PC-3 (cell line): ENCODE results near the gene TRAPPC3L. TPM values are rescaled to one million over a fixed set of nuclear protein-coding genes. Genes with fewer than 3 reads are reported as not detected.

Experiments used
- ATAC-seq: fragments of 200-7000 bp; cut with Tn5 transposase; 2 replicates; pipeline ENCODE4 v1.9.1; 2020; ENCODE audit warnings: mild to moderate bottlenecking, moderate library complexity
- BruUV-seq: library from RNA; stranded (reverse); fragments of 400-500 nt; replicated peaks from 2 replicates; lab custom pipeline; 2021; lab: Mats Ljungman, UMichigan
- CTCF ChIA-PET: fragments of 300-600 bp; sonication (Branson Sonifier 250); formaldehyde crosslinking; loops from one replicate; lab custom pipeline; 2022; ENCODE audit warnings: antibody characterized with exemption; lab: Charles Lee
- POLR2A ChIA-PET: fragments of 300-600 bp; sonication (Branson Sonifier 250); formaldehyde crosslinking; loops from one replicate; lab custom pipeline; 2022; ENCODE audit warnings: antibody characterized with exemption; ENCODE audit not compliant: unreplicated experiment; lab: Charles Lee
- DNase-seq: peaks from one replicate; pipeline ENCODE4 v3.0.0-alpha.2; 2015
- H2AFZ ChIP-seq: fragments of 300-600 bp; sonication (generic); 2 replicates; pipeline ENCODE4 v1.6.0; 2016; ENCODE audit warnings: antibody characterized with exemption, low read length
- H3F3A ChIP-seq: fragments of 300-600 bp; sonication (generic); one replicate; pipeline ENCODE4 v1.6.0; 2017; ENCODE audit warnings: antibody characterized with exemption, low read length, control low read depth, mild to moderate bottlenecking; ENCODE audit not compliant: unreplicated experiment
- H3K27ac ChIP-seq: fragments of 300-600 bp; sonication (generic); 2 replicates; pipeline ENCODE4 v1.5.1; 2016; ENCODE audit warnings: mild to moderate bottlenecking, low read length
- H3K27me3 ChIP-seq: fragments of 300-600 bp; sonication (generic); 2 replicates; pipeline ENCODE4 v1.6.1; 2016; ENCODE audit warnings: low read length, mixed read lengths
- H3K36me3 ChIP-seq: fragments of 300-600 bp; sonication (generic); 2 replicates; pipeline ENCODE4 v1.6.1; 2016; ENCODE audit warnings: low read depth, mixed run types, low read length, mixed read lengths
- H3K4me1 ChIP-seq: fragments of 300-600 bp; sonication (generic); 2 replicates; pipeline ENCODE4 v1.5.1; 2016; ENCODE audit warnings: low read length; ENCODE audit not compliant: insufficient read depth
- H3K4me2 ChIP-seq: fragments of 300-600 bp; sonication (generic); 2 replicates; pipeline ENCODE4 v1.6.0; 2016; ENCODE audit warnings: low read length
- H3K4me3 ChIP-seq: fragments of 300-600 bp; sonication (generic); 2 replicates; pipeline ENCODE4 v1.5.1; 2016; ENCODE audit warnings: mild to moderate bottlenecking, low read length, mixed read lengths
- H3K79me2 ChIP-seq: fragments of 300-600 bp; sonication (generic); 2 replicates; pipeline ENCODE4 v1.6.1; 2017; ENCODE audit warnings: low read length, mixed read lengths
- H3K9ac ChIP-seq: fragments of 300-600 bp; sonication (generic); 2 replicates; pipeline ENCODE4 v1.6.0; 2016; ENCODE audit warnings: mild to moderate bottlenecking, low read length
- H3K9me2 ChIP-seq: fragments of 300-600 bp; sonication (generic); replicated peaks from 2 replicates; pipeline ENCODE4 v1.6.1; 2016; ENCODE audit warnings: mixed run types, low read length, mixed read lengths
- H3K9me3 ChIP-seq: fragments of 300-600 bp; sonication (generic); 2 replicates; pipeline ENCODE4 v1.6.1; 2016; ENCODE audit warnings: low read length, mixed read lengths
- H4K20me1 ChIP-seq: fragments of 300-600 bp; sonication (generic); 2 replicates; pipeline ENCODE4 v1.6.1; 2016; ENCODE audit warnings: low read length, mixed read lengths
- CTCF ChIP-seq: fragments of 300-600 bp; sonication (generic); conservative IDR thresholded peaks from 2 replicates; pipeline ENCODE4 v1.5.1; 2017; ENCODE audit warnings: antibody characterized with exemption, low read depth, mild to moderate bottlenecking, low read length
- EZH2 ChIP-seq: fragments of 300-600 bp; sonication (generic); IDR thresholded peaks from one replicate; pipeline ENCODE4 v1.6.1; 2017; ENCODE audit warnings: antibody characterized with exemption, mild to moderate bottlenecking, low read length; ENCODE audit not compliant: unreplicated experiment
- EZH2phosphoT487 ChIP-seq: fragments of 300-600 bp; sonication (generic); IDR thresholded peaks from 2 replicates; pipeline ENCODE4 v1.6.1; 2018; ENCODE audit warnings: mild to moderate bottlenecking, antibody characterized with exemption, low read length, borderline replicate concordance
- intact Hi-C: fragments of 100-400 bp; cut with micrococcal nuclease; formaldehyde crosslinking; loops from 2 replicates; pipeline ENCODE4 v1.9.0; 2023
- total RNA-seq: library from RNA; depleted of rRNA; stranded (reverse); fragments of >200 nt; gene quantifications from 2 replicates; pipeline ENCODE4 v1.2.3, GENCODE V29; 2014

The TRAPPC3L gene
- total RNA-seq, 1 experiment from 2014 or later = not detected

- no peaks in the 10 kb centered on the region for H3K9me3 ChIP-seq
- no peaks in the 10 kb centered on the region for H3K9me2 ChIP-seq
- H3K36me3 ChIP-seq = no peaks in the 10 kb centered on the region
- no peaks in the 10 kb centered on the region for H3K79me2 ChIP-seq
- POLR2A ChIA-PET = interaction anchor here (0.6 kb wide), 1 partner anchor 75 kb away, joined by 4 read pairs; no protein-coding TSS in a partner anchor
- peak overlapping the region; percentile 9 for H3K9ac ChIP-seq
- peaks cover 27% of the 10 kb centered on the region for H3K4me1 ChIP-seq
- CTCF ChIA-PET = interaction anchor here (0.6 to 0.8 kb wide), 3 partner anchors 64 to 177 kb away, joined by 3 read pairs; partner anchors contain the start of gene CALHM5
- ATAC-seq = no peak
- H3K27me3 ChIP-seq = no peaks in the 10 kb centered on the region
- H3K4me2 ChIP-seq = peak overlapping the region; percentile 64
- H4K20me1 ChIP-seq = no peaks in the 10 kb centered on the region
- intact Hi-C loops = loop anchor here (5.0 kb wide), 1 partner anchor 160 kb away; no protein-coding TSS in a partner anchor
- BruUV-seq = no TSS peak
- no peak for TF ChIP-seq EZH2phosphoT487
- no peak for TF ChIP-seq CTCF
- TF ChIP-seq EZH2 = no peak
- peaks cover 5% of the 10 kb centered on the region for H3F3A ChIP-seq
- peak overlapping the region; percentile 15; the same call in 1 of the 2 replicates for H3K4me3 ChIP-seq
- 0 out of 2 replicates have a peak overlapping the region, but pooled peaks have one; percentile 36 for H2AFZ ChIP-seq
- H3K27ac ChIP-seq = peak overlapping the region; percentile 80
- peak; percentile 37 for DNase-seq
Observed at GRCh38 chr6:116447052-116447451, 98.4 kb downstream of the TRAPPC3L start.

- ChIA-PET POLR2A (interaction anchor here (0.6 kb wide), 2 partner anchors 75 to 192 kb away, joined by 4 to 7 read pairs; no protein-coding TSS in a partner anchor), CTCF (interaction anchor here (0.6 to 0.8 kb wide), 3 partner anchors 65 to 176 kb away, joined by 3 read pairs; partner anchors contain the start of gene CALHM5)
- peak overlapping the region; percentile 64 for H3K4me2 ChIP-seq
- peak overlapping the region; percentile 9; the same call in 1 of the 2 replicates for H3K9ac ChIP-seq
- no TSS peak for BruUV-seq
- peaks cover 5% of the 10 kb centered on the region for H3F3A ChIP-seq
- no peaks in the 10 kb centered on the region for H3K79me2 ChIP-seq
- no peak overlapping the region for H2AFZ ChIP-seq
- no peaks in the 10 kb centered on the region for H4K20me1 ChIP-seq
- intact Hi-C loops = loop anchor here (5.0 kb wide), 1 partner anchor 159 kb away; no protein-coding TSS in a partner anchor
- DNase-seq (peak; percentile 52), ATAC-seq (peak; percentile 61)
- H3K27ac ChIP-seq = peak overlapping the region; percentile 80
- no peaks in the 10 kb centered on the region for H3K9me2 ChIP-seq
- no peaks in the 10 kb centered on the region for H3K36me3 ChIP-seq
- peaks cover 27% of the 10 kb centered on the region for H3K4me1 ChIP-seq
- 0 out of 2 replicates have a peak overlapping the region, but pooled peaks have one; percentile 15 for H3K4me3 ChIP-seq
- no peaks in the 10 kb centered on the region for H3K9me3 ChIP-seq
- TF ChIP-seq CTCF (no peak), EZH2phosphoT487 (no peak), EZH2 (no peak)
- H3K27me3 ChIP-seq = no peaks in the 10 kb centered on the region
Observed at GRCh38 chr6:116446399-116446798, 99.1 kb downstream of the TRAPPC3L start.

- H3K79me2 ChIP-seq = no peaks in the 10 kb centered on the region
- intact Hi-C loops = loop anchor here (5.0 kb wide), 1 partner anchor 158 kb away; no protein-coding TSS in a partner anchor
- H3K9me2 ChIP-seq = no peaks in the 10 kb centered on the region
- no peaks in the 10 kb centered on the region for H3K36me3 ChIP-seq
- H2AFZ ChIP-seq = no peak overlapping the region
- no peak overlapping the region for H3K27ac ChIP-seq
- ChIA-PET CTCF (no interaction called here), POLR2A (no interaction called here)
- no TSS peak for BruUV-seq
- peaks cover 5% of the 10 kb centered on the region for H3F3A ChIP-seq
- H3K4me2 ChIP-seq = no peak overlapping the region
- H3K4me3 ChIP-seq = no peak overlapping the region
- no peaks in the 10 kb centered on the region for H3K27me3 ChIP-seq
- no peak overlapping the region for H3K9ac ChIP-seq
- no peak for ATAC-seq
- H3K9me3 ChIP-seq = no peaks in the 10 kb centered on the region
- H3K4me1 ChIP-seq = peaks cover 27% of the 10 kb centered on the region
- no peak for DNase-seq
- TF ChIP-seq CTCF (no peak), EZH2phosphoT487 (no peak), EZH2 (no peak)
- no peaks in the 10 kb centered on the region for H4K20me1 ChIP-seq
Observed at GRCh38 chr6:116445102-116445501, 100.4 kb downstream of the TRAPPC3L start.
